Measurements from ENCODE around the gene MRPS25.

- TF ChIP-seq CTCF (conservative IDR thresholded peaks at IDR 0.05), result no peak
- TF ChIP-seq ZFX (IDR thresholded peaks at IDR 0.05), result peak; percentile 89
These were observed 33.6 kb upstream of the MRPS25 start, which contains the start of gene RBSN for GRCh38 chr3:15098503-15099363.

Measured in C4-2B (cell line).